ENCODE measurements around the gene MEG3.

Gene MEG3

DNA sequence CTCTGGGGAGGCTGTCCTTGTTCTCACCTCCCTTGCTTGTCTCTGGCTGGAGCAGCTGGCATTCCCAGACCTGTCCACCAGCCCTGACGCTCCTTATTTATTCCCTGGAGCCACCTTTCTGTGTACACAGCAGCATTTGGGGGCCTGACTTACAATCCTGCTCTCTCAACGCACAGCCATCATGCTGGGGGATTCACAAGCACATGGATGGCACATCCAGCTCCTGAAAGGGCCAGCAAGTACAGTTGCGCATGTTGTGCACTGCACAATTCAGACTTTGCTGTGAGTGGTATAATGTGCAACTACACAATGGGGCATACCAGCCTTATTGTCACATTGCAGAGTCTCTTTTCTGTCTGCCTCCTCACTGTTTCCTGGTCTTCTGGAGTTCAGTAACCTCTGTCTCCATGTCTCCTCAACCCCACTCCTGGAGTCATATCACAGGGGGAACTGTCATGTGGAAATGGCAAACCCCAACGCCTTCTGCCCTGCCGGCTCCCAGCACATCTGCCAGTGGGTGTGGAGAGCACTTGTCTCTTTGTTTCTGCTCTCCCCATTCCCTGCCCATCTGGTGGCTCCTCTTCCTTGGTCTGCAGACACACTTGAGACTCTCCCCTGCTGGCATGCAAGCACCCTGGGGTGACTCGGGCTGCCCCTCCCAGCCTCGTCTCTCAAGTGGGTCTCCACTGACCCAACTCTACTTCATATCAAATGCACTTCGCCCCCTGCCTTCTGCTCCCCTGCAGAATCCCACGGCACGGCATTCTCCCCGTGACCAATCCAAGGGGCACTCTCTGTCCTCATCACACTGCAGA is 41.2 kb upstream of the MEG3 start:
- H3K4me2 ChIP-seq (ENCODE audit: low read depth, low read length, poor library complexity, severe bottlenecking), result no peak overlapping the region
- H3K4me1 ChIP-seq (ENCODE audit: insufficient read depth, low read length, poor library complexity, severe bottlenecking), result peaks cover 8% of the 10 kb centered on the region
- no peak overlapping the region for H3K9ac ChIP-seq (ENCODE audit: low read depth, low read length, poor library complexity, severe bottlenecking)
- H3K79me2 ChIP-seq (ENCODE audit: insufficient read depth, low read length), result no peaks in the 10 kb centered on the region
- no peak overlapping the region for H2AFZ ChIP-seq (ENCODE audit: low read length)
- no peaks in the 10 kb centered on the region for H3K9me3 ChIP-seq (ENCODE audit: insufficient read depth, low read depth, low read length)
- no peaks in the 10 kb centered on the region for H4K20me1 ChIP-seq (ENCODE audit: insufficient read depth, low read length, poor library complexity, severe bottlenecking)
- no peaks in the 10 kb centered on the region for H3K27me3 ChIP-seq (ENCODE audit: insufficient read depth, low read length, poor library complexity, severe bottlenecking)
- no peak overlapping the region for H3K4me3 ChIP-seq (ENCODE audit: low read length, poor library complexity, severe bottlenecking)
- no peaks in the 10 kb centered on the region for H3K36me3 ChIP-seq (ENCODE audit: insufficient read depth, low read length)
- TF ChIP-seq, protein P1, sequence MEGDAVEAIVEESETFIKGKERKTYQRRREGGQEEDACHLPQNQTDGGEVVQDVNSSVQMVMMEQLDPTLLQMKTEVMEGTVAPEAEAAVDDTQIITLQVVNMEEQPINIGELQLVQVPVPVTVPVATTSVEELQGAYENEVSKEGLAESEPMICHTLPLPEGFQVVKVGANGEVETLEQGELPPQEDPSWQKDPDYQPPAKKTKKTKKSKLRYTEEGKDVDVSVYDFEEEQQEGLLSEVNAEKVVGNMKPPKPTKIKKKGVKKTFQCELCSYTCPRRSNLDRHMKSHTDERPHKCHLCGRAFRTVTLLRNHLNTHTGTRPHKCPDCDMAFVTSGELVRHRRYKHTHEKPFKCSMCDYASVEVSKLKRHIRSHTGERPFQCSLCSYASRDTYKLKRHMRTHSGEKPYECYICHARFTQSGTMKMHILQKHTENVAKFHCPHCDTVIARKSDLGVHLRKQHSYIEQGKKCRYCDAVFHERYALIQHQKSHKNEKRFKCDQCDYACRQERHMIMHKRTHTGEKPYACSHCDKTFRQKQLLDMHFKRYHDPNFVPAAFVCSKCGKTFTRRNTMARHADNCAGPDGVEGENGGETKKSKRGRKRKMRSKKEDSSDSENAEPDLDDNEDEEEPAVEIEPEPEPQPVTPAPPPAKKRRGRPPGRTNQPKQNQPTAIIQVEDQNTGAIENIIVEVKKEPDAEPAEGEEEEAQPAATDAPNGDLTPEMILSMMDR (conservative IDR thresholded peaks at IDR 0.05; ENCODE audit: low read length), result no peak
- TF ChIP-seq EZH2phosphoT487 (IDR thresholded peaks at IDR 0.05; ENCODE audit: borderline replicate concordance), result no peak
- H3K9me2 ChIP-seq (replicated peaks; ENCODE audit: low read depth, low read length), result no peaks in the 10 kb centered on the region
- H3F3A ChIP-seq (ENCODE audit: low read depth), result no peaks in the 10 kb centered on the region

DNA sequence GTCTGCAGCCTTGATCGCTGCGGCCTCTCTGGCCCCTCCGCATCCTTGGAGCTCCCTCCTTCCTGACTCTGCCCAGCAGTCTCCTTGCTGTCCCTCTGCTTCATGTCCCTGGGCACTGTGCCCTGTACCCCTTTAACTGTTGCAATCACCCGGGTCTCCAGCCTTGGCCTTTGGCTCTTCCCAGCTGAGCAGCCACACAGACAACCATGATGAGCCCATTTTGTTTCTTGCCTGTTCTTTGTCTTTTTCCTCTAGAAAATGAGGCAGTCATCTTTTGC is 40.6 kb upstream of the MEG3 start:
- TF ChIP-seq EZH2phosphoT487 (IDR thresholded peaks at IDR 0.05; ENCODE audit: borderline replicate concordance), result no peak
- TF ChIP-seq, protein P1 (conservative IDR thresholded peaks at IDR 0.05; ENCODE audit: low read length), result no peak

DNA sequence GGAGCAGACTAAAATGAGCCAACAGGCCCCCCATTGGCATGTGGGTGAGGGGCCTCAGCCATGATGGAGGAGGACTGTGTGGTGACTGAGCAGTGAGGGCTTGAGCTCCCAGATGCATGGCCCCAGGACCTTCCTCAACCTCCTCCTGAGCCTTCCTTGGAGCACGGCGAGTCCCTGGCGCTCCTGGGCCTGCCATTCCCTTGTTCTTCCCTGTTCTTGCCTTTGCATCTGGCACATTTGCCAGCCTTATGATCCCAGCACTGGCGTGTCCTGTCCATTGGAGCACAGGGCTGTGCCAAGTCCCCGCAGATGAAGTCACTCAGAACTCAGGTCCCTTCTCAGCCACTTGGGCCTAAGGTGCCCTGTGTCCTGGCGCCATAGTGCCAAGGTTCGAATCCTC is 40.3 kb upstream of the MEG3 start:
- Histone ChIP-seq H3K36me3 (ENCODE audit: insufficient read depth, low read length) (no peaks in the 10 kb centered on the region), H3K27me3 (ENCODE audit: insufficient read depth, low read length, poor library complexity, severe bottlenecking) (no peaks in the 10 kb centered on the region), H3K4me3 (ENCODE audit: low read length, poor library complexity, severe bottlenecking) (no peak overlapping the region), H3K79me2 (ENCODE audit: insufficient read depth, low read length) (no peaks in the 10 kb centered on the region), H2AFZ (ENCODE audit: low read length) (no peak overlapping the region), H3K4me1 (ENCODE audit: insufficient read depth, low read length, poor library complexity, severe bottlenecking) (peaks cover 8% of the 10 kb centered on the region), H3K9me2 (replicated peaks; ENCODE audit: low read depth, low read length) (no peaks in the 10 kb centered on the region), H3K9ac (ENCODE audit: low read depth, low read length, poor library complexity, severe bottlenecking) (no peak overlapping the region), H4K20me1 (ENCODE audit: insufficient read depth, low read length, poor library complexity, severe bottlenecking) (no peaks in the 10 kb centered on the region), H3F3A (ENCODE audit: low read depth) (no peaks in the 10 kb centered on the region), H3K9me3 (ENCODE audit: insufficient read depth, low read depth, low read length) (no peaks in the 10 kb centered on the region), H3K4me2 (ENCODE audit: low read depth, low read length, poor library complexity, severe bottlenecking) (no peak overlapping the region)
- TF ChIP-seq, protein P1 (conservative IDR thresholded peaks at IDR 0.05; ENCODE audit: low read length), result no peak
- TF ChIP-seq EZH2phosphoT487 (IDR thresholded peaks at IDR 0.05; ENCODE audit: borderline replicate concordance), result no peak

More for the DNA sequence above, 40.6 kb upstream of the MEG3 start:
- H3F3A ChIP-seq (ENCODE audit: low read depth), result no peaks in the 10 kb centered on the region
- no peak overlapping the region for H3K4me3 ChIP-seq (ENCODE audit: low read length, poor library complexity, severe bottlenecking)
- H3K4me1 ChIP-seq (ENCODE audit: insufficient read depth, low read length, poor library complexity, severe bottlenecking), result peaks cover 8% of the 10 kb centered on the region
- H3K9me2 ChIP-seq (replicated peaks; ENCODE audit: low read depth, low read length), result no peaks in the 10 kb centered on the region
- H3K27me3 ChIP-seq (ENCODE audit: insufficient read depth, low read length, poor library complexity, severe bottlenecking), result no peaks in the 10 kb centered on the region
- H3K9ac ChIP-seq (ENCODE audit: low read depth, low read length, poor library complexity, severe bottlenecking), result no peak overlapping the region
- no peaks in the 10 kb centered on the region for H3K36me3 ChIP-seq (ENCODE audit: insufficient read depth, low read length)
- H3K4me2 ChIP-seq (ENCODE audit: low read depth, low read length, poor library complexity, severe bottlenecking), result no peak overlapping the region
- H3K9me3 ChIP-seq (ENCODE audit: insufficient read depth, low read depth, low read length), result no peaks in the 10 kb centered on the region
- H4K20me1 ChIP-seq (ENCODE audit: insufficient read depth, low read length, poor library complexity, severe bottlenecking), result no peaks in the 10 kb centered on the region
- no peak overlapping the region for H2AFZ ChIP-seq (ENCODE audit: low read length)
- no peaks in the 10 kb centered on the region for H3K79me2 ChIP-seq (ENCODE audit: insufficient read depth, low read length)

Measured in Loucy (cell line).